ENCODE results near the gene ST14. TPM values are rescaled to one million over a fixed set of nuclear protein-coding genes. Genes with fewer than 3 reads are reported as not detected.

The ST14 gene
- total and polyA plus RNA-seq, 2 donors (not counting 3 experiments of a cell fraction or from before 2014, with no cell fraction given): 0.08 TPM; not detected in 1

DNA sequence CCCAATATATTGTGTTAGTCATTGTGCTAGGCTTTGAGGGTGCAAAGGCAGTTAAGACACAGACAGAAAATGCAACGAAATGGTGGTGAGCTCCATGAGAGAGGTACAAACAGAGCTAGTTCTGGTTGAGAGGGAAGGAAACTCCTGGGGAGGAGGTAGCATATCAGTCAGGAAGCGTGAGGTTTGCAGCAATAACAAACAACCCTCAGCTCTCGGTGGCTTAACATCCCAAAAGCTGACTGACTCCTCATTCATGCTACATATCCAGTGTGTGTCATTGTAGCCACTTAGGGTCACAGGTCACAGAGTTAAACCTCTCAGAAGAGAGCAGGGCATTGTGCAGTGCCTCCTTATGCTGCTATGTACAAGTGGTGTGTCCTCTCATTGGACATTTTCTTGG is 1.7 kb upstream of the ST14 start:
- no peaks in the 10 kb centered on the region for H3K9me1 ChIP-seq (replicated peaks; ENCODE audit: control insufficient read depth, extremely low read depth, insufficient read depth, low read length)
- H3K79me2 ChIP-seq (ENCODE audit: control insufficient read depth, insufficient read depth, low read length): no peaks in the 10 kb centered on the region
- no peak overlapping the region for H2AFZ ChIP-seq (ENCODE audit: low read depth, low read length)
- dilution Hi-C loops (cut with MboI; ENCODE audit: extremely low pct_ligation_motif_present, low sequenced_read_pairs): no loop called here
- no peaks in the 10 kb centered on the region for H4K20me1 ChIP-seq (replicated peaks; ENCODE audit: control insufficient read depth, extremely low read depth, insufficient read depth, low read length)
- POLR2A ChIA-PET: no interaction called here
- BruUV-seq (replicated peaks): no TSS peak
- H3K4me2 ChIP-seq (ENCODE audit: insufficient read depth, low read length): no peak overlapping the region
- CTCF ChIA-PET: interaction anchor here (1.1 to 1.9 kb wide), 2 partner anchors 14 to 26 kb away, joined by 3 to 9 read pairs; no protein-coding TSS in a partner anchor
- intact Hi-C loops (cut with micrococcal nuclease): no loop called here
- TF ChIP-seq JUN (IDR thresholded peaks at IDR 0.05; ENCODE audit: borderline replicate concordance, insufficient read depth, insufficient read length, low read depth): no peak
- TF ChIP-seq MYC (IDR thresholded peaks at IDR 0.05; ENCODE audit: low read depth, low read length): no peak
- no peak for TF ChIP-seq GATA2 (IDR thresholded peaks at IDR 0.05; ENCODE audit: insufficient read depth, insufficient read length, low read depth, low read length)
- H3K4me1 ChIP-seq (ENCODE audit: control insufficient read depth, extremely low read depth, insufficient read depth, low read length): no peaks in the 10 kb centered on the region
- no peak overlapping the region for H3K4me3 ChIP-seq (replicated peaks in 1 of 3; ENCODE audit: insufficient read depth in 1 of 3, low read depth in 1 of 3, low read length in 3 of 3)
- DNase-seq (ENCODE audit: low read depth, low spot score) (no peak), FAIRE-seq (no peak)
- H3K9ac ChIP-seq (replicated peaks; ENCODE audit: extremely low read depth, insufficient read depth, low read length): no peak overlapping the region
- no peaks in the 10 kb centered on the region for H3K36me3 ChIP-seq (ENCODE audit: control insufficient read depth in 2 of 2, extremely low read depth in 1 of 2, insufficient read depth in 2 of 2, low read length in 2 of 2)
- H3K9me3 ChIP-seq (replicated peaks; ENCODE audit: control insufficient read depth, insufficient read depth, low read length): no peaks in the 10 kb centered on the region
- H3K27me3 ChIP-seq (ENCODE audit: control insufficient read depth in 2 of 2, insufficient read depth in 2 of 2, low read length in 2 of 2): peaks cover 42 to 43% of the 10 kb centered on the region in 2 experiments
- H3K27ac ChIP-seq (ENCODE audit: insufficient read depth, low read depth, low read length): no peak overlapping the region

DNA sequence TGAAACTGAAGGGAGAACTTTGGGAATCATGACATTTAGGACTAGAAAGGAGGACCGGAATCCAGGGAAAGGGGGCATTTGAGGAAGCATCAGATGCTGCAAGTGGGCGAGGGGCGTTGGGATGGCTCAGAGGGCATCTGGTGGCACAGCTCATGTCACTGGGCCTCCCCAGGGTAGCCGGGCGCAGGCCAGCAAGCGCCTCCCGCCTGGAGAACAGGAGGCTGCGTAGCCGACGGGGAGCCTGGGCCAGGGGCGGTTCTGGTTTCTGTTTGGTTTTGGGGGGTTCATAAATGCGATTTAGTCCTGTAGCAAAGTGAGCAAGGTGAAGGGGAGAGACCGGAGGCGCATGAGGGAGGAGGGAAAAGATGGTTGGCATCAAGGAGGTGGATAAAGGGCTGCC is 443 bp upstream of the ST14 start:
- ChIA-PET CTCF (interaction anchor here (1.9 kb wide), 1 partner anchor 27 kb away, joined by 9 read pairs; no protein-coding TSS in a partner anchor), POLR2A (no interaction called here)
- no peak for TF ChIP-seq GATA2 (IDR thresholded peaks at IDR 0.05; ENCODE audit: insufficient read depth, insufficient read length, low read depth, low read length)
- TF ChIP-seq, protein P1, sequence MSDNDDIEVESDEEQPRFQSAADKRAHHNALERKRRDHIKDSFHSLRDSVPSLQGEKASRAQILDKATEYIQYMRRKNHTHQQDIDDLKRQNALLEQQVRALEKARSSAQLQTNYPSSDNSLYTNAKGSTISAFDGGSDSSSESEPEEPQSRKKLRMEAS (IDR thresholded peaks at IDR 0.05; ENCODE audit: insufficient read depth, insufficient read length): no peak
- TF ChIP-seq FOS (IDR thresholded peaks at IDR 0.05; ENCODE audit: borderline replicate concordance, insufficient read depth, low read length): no peak
- no peak for TF ChIP-seq JUN (IDR thresholded peaks at IDR 0.05; ENCODE audit: borderline replicate concordance, insufficient read depth, insufficient read length, low read depth)
- TF ChIP-seq, protein P2, sequence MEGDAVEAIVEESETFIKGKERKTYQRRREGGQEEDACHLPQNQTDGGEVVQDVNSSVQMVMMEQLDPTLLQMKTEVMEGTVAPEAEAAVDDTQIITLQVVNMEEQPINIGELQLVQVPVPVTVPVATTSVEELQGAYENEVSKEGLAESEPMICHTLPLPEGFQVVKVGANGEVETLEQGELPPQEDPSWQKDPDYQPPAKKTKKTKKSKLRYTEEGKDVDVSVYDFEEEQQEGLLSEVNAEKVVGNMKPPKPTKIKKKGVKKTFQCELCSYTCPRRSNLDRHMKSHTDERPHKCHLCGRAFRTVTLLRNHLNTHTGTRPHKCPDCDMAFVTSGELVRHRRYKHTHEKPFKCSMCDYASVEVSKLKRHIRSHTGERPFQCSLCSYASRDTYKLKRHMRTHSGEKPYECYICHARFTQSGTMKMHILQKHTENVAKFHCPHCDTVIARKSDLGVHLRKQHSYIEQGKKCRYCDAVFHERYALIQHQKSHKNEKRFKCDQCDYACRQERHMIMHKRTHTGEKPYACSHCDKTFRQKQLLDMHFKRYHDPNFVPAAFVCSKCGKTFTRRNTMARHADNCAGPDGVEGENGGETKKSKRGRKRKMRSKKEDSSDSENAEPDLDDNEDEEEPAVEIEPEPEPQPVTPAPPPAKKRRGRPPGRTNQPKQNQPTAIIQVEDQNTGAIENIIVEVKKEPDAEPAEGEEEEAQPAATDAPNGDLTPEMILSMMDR (IDR thresholded peaks at IDR 0.05; ENCODE audit: extremely low read depth in 1 of 2, insufficient read depth in 1 of 2, low read depth in 1 of 2, low read length in 2 of 2): no peak
- no peak for TF ChIP-seq POLR2AphosphoS5 (IDR thresholded peaks at IDR 0.05; ENCODE audit: insufficient read depth, low read depth, low read length)
- Histone ChIP-seq H3K4me1 (ENCODE audit: control insufficient read depth, extremely low read depth, insufficient read depth, low read length) (no peaks in the 10 kb centered on the region), H3K79me2 (ENCODE audit: control insufficient read depth, insufficient read depth, low read length) (no peaks in the 10 kb centered on the region), H3K27ac (ENCODE audit: insufficient read depth, low read depth, low read length) (no peak overlapping the region), H2AFZ (ENCODE audit: low read depth, low read length) (no peak overlapping the region), H3K9ac (replicated peaks; ENCODE audit: extremely low read depth, insufficient read depth, low read length) (no peak overlapping the region), H3K4me2 (ENCODE audit: insufficient read depth, low read length) (no peak overlapping the region), H3K27me3 (ENCODE audit: control insufficient read depth in 2 of 2, insufficient read depth in 2 of 2, low read length in 2 of 2) (peaks cover 42 to 45% of the 10 kb centered on the region in 2 experiments), H3K36me3 (ENCODE audit: control insufficient read depth in 2 of 2, extremely low read depth in 1 of 2, insufficient read depth in 2 of 2, low read length in 2 of 2) (no peaks in the 10 kb centered on the region), H3K9me3 (replicated peaks; ENCODE audit: control insufficient read depth, insufficient read depth, low read length) (no peaks in the 10 kb centered on the region), H3K4me3 (replicated peaks in 1 of 3; ENCODE audit: insufficient read depth in 1 of 3, low read depth in 1 of 3, low read length in 3 of 3) (no peak overlapping the region), H3K9me1 (replicated peaks; ENCODE audit: control insufficient read depth, extremely low read depth, insufficient read depth, low read length) (no peaks in the 10 kb centered on the region), H4K20me1 (replicated peaks; ENCODE audit: control insufficient read depth, extremely low read depth, insufficient read depth, low read length) (no peaks in the 10 kb centered on the region)
- dilution Hi-C loops (cut with MboI; ENCODE audit: extremely low pct_ligation_motif_present, low sequenced_read_pairs) (no loop called here), intact Hi-C loops (cut with micrococcal nuclease) (no loop called here)
- no peak for DNase-seq (ENCODE audit: low read depth, low spot score)
- no TSS peak for BruUV-seq (replicated peaks)
- no peak for FAIRE-seq
